Stimulated activated CD8-positive, alpha-beta memory T cell treated with anti-CD3 and anti-CD28 coated beads, Interleukin-7, amount 100 ng/mL, for 48 hours (primary cell): ENCODE data around the gene FSTL4.

Experiments
- DNase-seq, 2 donors: peaks; one replicate each; pipeline ENCODE4 v3.0.0-alpha.2; 2020; ENCODE audit warnings: low read depth in 1 of 2; ENCODE audit errors: extremely low read depth in 1 of 2

Gene FSTL4

GRCh38 chr5:133611357-133612248, 738 bp downstream of the FSTL4 start:
- no peak for DNase-seq

DNA sequence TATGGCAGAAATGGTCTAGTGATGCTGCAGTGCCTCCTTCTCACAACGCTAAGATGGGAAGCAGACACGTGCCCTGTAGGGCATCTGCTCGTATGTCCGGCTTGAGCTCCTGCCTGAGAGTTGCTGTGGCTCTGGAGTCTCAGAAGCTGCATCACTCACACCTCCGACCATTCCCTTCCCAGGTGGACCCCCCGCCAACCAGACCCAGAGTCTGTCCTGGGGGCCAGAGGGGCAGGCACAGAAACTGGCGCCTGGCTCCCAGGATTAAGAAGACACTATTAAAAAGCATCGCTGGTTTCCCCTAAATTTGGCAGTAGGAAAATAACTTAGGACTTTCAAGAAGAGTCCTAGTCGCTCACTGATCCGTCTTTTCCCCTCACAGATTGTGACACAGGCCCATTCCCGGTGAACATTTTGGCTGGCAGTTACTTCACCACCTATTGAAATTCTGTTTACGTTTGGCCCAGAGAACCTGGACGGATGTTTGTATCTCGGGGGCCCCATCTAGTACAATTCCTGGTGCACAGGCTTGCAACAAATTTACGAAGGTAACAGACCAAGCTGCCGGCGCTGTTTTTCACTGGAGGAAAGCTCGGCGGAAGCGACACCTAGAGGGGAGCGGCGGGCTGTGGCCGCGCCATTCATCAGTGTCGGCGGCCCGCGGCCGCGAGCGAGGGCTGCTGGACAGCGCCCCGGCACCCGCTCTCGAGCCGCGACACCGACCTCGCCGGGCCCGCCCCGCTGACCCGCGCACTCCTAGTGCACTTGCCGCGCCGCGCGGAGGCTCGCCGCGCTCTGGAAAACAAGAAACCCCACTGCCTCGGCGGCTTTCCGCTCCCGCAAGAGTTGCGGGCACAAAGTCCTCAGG, 1.6 kb downstream of the FSTL4 start:
- no peak for DNase-seq

DNA sequence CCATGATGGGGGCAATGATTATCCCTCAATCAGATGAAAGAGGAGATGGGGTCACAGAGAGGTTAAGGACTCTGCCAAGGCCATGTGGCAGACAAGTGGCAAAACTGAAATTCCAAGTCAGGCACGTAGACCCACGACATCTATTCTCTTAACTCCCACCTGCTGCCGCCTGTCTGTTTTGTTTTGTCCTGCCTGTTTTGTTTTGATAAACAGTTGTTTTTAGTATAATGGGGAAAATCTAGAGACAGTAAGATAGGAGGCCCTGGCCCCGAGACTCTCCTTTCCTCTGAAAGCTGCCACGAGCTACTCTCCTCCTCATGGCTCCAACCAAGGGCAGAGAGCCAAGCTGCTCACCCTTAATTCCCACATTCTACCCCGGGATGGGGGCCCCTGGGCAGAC, 4.9 kb downstream of the FSTL4 start:
- no peak for DNase-seq

DNA sequence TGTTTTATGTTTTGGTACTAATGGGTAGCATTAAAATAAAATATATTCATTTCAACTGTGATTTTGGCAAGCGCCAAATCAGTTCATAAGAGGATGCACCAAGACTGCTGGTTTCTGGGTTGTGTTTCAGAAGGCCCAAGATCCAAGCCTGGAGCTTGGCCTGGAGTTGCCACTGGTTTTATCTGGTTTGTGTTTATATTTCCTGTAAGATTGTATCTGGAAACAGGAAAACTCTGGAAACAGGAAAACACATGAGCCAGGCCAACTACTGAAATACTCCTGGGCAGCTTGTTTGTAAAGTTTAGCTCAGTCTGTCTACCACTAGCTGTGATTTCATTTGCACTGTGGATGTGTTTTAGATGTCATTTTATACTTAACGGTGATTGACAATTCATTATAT, 5.5 kb downstream of the FSTL4 start:
- no peak for DNase-seq

GRCh38 chr5:133605323-133605722, 7.0 kb downstream of the FSTL4 start:
- DNase-seq = no peak

GRCh38 chr5:133603711-133604110, 8.6 kb downstream of the FSTL4 start:
- no peak for DNase-seq

GRCh38 chr5:133602835-133603380, 9.4 kb downstream of the FSTL4 start:
- no peak for DNase-seq

DNA sequence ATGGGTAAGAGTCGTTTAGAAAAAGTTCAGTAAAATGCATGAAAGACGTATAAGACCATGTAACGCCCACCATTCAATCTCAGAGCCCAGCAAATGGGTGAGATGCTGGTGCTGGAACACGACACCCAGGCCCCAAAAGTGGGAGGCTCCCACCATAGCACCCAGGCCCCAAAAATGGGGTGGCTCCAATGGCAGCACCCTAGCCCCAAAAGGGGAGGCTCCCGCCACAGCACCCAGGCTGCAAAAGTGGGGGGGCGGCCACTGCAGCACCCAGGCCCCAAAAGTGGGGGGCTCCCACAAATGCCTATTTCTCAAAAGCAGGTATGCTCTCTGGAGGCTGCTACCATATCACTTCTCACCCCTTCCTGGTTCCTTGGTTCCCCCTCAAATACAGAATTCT, 12.7 kb downstream of the FSTL4 start:
- DNase-seq = no peak

DNA sequence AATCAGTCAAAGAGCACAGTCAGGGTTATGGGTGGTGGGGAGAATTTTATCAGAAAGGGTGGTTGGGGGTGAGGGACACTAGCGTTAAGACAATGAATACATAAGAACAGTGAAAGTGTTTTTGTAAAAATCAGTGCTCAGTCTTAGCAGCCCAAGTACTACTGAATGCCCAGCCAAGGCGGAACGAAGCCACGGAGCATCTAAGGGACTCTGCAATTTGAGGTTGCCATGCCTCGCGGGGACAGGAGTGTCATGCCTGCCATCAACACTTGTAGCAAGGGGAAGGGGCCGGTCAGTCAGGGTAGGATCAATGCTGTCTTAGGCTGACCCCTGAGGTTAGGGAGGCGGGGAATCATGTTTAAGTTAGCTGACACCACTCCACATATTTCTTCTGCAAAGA, 13.3 kb downstream of the FSTL4 start:
- DNase-seq = no peak

GRCh38 chr5:133596049-133596448, 16.3 kb downstream of the FSTL4 start:
- DNase-seq = no peak

DNA sequence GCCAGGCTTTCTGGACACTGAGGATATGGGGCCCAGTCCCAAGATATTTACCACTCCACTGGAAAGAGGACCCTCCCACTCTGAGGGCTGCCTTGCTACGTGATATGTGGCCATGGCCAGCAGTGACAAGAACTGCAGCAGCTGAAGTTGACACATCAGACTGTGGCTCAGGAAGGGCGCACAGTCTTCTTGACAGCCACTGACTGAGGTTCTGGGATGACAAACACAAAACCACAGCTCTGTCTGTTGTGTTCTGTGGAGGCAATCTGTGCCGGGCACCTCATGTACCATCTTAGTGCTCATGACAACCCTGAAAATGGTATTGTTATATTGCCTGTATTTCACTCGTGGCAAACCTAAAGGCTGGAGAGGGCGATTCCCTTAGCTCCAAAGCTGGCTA, 16.9 kb downstream of the FSTL4 start:
- DNase-seq = no peak

GRCh38 chr5:133589286-133589685, 23.1 kb downstream of the FSTL4 start:
- DNase-seq = no peak

- DNase-seq = no peak
These were observed 29.4 kb downstream of the FSTL4 start for GRCh38 chr5:133582971-133583370.

- DNase-seq = no peak
These were observed 30.4 kb downstream of the FSTL4 start for GRCh38 chr5:133581918-133582317.

DNA sequence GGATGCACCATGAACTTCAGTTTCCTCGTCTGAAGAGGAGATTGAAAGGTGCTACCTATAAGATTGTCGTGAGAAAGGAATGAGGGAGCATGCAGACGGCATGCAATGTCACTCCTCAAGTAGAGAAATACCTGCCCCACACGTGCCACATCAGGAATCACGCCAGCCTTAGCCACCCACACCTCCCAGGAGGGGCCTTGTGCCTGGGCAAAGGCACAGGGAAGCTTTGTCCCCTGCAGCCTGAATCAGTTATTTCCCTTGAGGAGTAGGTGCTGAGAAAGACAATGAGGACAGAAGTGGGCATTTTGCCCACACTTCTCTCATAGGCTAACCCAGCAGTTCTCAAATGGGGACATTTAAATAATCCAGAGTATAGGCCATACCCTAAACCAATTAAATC, 31.0 kb downstream of the FSTL4 start:
- DNase-seq = no peak

DNA sequence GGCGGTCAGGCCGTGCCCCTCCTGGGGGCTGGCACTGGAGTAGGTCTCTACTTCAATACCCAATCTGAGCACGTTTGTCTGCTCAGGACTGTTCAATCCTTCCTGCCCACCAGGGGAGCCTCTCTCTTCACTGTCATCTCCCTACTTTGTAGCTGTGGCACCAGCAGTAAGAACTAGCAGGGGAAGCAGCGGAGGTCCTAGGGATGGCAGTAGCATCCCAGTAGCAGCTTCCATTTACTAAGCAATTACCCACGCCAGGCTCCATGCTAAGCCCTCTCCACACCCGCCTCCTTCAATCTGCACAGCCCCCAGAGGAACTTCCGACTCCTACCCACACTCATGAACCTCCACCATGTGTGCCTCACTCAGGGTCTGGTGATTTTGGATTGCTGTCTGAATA, 31.7 kb downstream of the FSTL4 start:
- DNase-seq = no peak

DNA sequence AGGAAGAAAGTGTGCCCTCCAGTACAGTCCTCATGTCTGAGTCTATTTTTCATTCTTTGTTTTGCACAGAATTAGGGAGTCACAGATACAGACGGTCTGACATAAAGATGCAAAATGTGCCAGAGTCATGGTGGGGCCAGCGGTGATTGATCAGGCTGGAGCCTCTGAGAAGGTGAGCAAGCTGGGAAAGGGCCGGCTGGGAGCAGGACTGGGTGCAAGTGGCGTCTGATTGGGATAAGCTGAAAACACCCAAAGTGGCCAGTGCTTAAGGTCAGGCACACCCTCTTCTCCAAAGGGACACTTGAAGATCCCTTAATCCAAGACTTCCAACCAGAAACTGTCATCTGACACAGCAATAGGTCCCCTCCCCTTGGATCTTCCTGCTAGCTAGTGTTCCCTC, 32.6 kb downstream of the FSTL4 start:
- no peak for DNase-seq

- no peak for DNase-seq
These were observed 43.0 kb downstream of the FSTL4 start for GRCh38 chr5:133569347-133569746.

- DNase-seq = no peak
These were observed 46.3 kb downstream of the FSTL4 start for GRCh38 chr5:133565993-133566392.

DNA sequence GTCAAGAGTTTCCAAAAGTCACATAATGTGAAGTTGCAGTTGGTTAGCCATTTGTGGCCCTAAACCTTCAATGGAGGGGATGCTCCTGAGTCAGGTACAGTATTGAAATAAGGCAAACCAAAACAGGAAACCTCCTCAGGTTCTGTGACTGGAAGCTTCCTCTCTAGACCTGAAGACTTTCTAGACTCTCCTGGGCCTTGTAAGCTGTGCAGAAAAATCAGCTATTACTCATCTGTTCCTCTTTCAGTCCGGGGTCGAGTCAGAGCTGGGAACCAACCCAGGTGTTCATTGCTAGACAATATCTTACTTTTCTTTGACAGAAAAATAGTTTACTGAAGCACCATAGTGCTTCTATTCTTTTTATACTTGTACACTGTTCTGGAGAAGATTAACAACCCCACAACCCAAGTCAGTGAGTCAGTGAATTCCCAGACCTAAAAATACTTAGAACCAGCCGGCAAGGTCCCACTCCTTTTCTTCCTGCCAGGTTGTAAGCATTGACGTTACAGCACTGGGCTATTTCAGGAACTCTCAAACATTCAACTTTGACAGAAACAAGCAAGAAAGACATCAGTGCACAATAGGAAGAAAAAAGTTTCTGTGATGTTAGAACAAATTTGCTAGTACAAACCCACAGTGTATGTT, 47.3 kb downstream of the FSTL4 start:
- DNase-seq = no peak

- DNase-seq = no peak
These were observed 49.8 kb downstream of the FSTL4 start for GRCh38 chr5:133562554-133562953.
